GM18519 (cell line): ENCODE results near the gene FASTKD2.
"Not testable (repeated sequence)": the region's sequence is repeated elsewhere in the genome, so short reads cannot be mapped to it uniquely, and the experiment has no call there.

ENCODE experiments used
- ATAC-seq: cut with Tn5 transposase; IDR thresholded peaks from one replicate; pipeline ENCODE4 v1.9.1; 2021; ENCODE audit warnings: mild to moderate bottlenecking, moderate library complexity; ENCODE audit not compliant: unreplicated experiment, low FRiP score

FASTKD2 gene

DNA sequence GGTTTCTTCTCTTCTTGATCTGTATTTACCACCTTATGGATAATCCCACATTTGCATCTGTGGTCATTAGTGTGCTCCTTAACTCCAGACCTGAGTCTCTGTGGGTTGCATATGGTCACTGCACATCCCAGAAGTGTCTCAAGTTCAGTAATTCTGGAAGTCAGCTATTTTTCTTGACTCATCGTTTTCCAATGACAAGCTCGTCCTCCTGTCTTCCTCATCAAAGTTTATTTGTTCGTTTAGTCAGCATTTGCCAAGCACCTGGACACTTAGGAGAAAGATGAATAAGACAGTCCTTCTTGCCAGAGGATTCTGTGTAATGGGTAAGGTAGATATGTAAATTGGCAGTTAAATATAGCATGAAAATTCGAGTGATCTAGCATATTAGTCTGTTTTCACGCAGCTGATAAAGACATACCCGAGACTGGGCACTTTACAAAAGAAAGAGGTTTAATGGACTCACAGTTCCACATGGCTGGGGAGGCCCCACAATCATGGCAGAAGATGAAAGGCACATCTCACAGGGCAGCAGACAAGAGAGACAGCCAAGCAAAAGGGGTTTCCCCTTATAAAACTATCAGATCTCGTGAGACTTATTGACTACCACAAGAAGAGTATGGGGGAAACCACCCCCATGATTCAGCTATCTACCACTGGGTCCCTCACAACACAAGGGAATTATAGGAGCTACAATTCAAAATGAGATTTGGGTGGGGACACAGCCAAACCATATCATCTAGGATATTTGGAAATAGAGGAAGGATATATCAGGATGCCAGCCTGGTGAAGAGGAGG is 19.4 kb downstream of the FASTKD2 start:
- ATAC-seq: no peak

DNA sequence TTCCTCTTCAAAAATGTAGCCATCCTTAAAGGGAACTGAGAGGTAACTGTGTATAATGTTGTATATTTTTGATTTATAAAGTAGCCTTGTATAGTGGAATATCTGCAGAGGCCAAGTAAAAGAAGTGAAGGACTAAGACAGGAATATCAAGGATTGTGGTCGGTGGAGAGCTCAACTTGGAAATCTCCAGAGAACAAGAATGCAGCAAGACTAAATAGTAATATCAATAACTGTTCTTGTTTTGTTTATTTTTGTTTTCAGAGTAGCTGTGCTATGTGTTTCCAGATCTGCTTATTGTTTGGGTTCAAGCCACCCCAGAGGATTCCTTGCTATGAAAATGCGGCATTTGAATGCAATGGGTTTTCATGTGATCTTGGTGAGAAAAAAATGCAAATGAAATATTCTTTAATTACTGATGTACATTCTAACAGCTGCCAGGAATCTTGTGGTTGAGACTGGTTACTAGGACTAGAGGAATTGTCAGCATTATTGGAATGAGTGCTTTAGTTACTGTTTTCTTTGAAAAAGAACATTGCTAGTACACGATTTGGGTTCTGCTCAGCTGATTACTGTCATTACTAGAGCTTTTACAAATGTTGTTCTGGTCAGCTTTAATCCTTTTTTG is 25.0 kb downstream of the FASTKD2 start:
- no peak for ATAC-seq

DNA sequence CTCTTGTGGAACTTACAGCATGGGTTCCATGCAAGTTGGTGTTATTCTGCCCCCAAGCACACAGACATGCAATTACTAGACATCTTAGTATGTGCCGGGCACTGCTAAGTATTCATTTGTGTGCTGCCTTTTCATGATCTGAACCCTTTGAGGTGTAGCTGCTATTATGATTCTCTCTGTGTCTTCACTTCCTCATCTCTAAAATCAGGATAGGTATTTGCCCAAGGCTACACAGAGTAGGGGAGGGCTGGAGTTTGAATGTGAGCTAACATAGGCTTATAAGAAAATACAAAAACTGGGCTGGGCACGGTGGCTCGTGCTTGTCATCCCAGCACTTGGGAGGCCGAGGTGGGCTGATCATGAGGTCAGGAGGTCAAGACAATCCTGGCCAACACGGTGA is 27.2 kb downstream of the FASTKD2 start:
- no peak for ATAC-seq

DNA sequence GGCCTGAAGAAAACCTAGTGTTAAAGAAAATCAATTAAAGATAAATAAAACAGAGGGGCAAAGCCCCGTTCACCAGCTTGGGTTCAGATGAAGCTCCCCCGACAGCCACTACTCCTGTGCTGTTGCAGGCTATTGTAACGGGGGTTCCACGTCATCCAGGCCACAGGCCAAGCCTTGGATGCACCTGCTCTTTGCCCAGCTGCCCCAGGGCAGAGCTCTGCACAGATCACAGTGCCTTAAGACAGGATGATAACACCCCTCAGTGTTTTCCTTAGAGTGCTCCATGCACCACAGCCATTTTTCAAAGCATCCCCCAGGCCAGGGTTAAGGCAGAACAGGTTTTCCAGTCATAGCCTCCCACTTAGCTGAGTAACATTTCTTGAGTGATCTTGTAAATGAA is 32.0 kb downstream of the FASTKD2 start:
- ATAC-seq: no peak

DNA sequence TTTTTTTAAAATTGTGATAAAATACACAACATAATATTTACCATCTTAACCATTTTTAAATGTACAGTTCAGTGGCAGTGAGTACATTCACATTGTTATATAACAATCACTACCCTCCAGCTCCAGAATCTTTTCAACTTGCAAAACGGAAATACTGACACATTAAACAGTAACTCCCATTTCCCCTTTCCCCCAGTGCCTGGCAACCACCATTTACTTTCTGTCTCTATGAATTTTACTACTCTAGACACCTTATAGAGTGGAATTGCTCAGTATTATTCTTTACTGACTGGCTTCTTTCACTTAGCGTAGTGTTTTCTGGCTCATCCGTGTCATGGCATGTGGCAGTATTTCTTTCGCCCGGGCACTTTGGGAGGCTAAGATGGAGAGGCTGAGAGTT is 32.6 kb downstream of the FASTKD2 start:
- ATAC-seq: no peak

DNA sequence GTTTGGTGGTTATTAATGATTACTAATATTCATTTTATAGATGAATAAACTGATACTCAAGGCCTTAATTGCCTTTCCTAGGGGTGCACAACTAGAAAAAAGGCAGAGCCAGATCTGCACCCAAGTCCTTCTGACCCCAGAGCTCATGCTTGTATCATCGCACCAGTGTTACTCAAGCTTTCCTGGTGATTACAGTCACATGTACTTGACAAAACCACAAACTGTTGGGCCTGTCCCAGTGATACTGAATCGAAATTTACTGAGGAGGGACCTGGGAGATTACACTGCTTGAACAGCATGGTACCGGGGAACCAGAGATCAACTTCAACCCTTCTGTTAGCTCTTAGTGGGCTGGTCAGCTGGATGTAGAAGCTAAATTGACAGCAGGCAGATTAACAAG is 33.7 kb downstream of the FASTKD2 start:
- ATAC-seq: no peak

DNA sequence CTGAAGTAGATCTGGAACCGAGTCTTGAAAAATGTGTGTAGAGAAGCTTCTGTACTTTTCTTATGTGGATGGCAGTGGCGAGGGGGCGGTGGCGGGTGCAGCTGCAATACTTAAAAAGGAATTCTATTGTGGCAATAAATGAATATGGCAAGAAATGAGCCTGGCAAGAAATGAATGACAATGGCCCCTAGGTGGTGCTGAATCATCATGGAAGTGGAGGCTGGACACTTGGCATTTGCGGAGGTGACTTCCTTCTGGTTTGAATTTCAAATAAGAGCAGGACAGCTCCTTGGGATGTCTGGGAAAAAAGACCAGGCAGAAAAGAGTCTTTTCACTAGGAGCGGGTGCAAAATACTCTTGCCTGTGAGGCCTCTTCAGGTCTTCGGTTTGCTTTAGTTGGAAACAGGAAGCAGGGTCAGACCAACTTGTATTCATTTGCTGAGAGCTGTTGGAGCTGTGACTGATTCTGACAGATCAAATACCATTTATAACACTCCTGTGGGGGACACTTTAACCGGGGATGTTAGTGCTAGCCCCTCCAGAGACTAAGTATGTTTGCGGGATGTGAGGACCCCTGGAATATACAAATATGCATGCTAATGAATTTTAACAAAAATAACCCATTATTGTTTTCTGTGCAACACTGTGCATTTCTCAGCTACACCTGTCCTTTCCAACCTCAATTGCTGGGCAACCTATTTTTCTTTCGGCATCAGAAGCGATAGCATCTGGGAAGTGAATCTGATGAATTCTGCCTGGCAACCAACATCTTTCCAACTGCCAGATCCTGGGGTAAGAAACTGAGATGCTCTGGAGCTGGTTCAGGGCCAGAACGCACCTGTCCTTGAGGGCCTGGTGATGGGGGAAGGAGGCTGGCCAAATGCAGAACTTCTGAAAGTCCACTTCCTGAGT is 35.4 kb downstream of the FASTKD2 start:
- ATAC-seq: no peak

DNA sequence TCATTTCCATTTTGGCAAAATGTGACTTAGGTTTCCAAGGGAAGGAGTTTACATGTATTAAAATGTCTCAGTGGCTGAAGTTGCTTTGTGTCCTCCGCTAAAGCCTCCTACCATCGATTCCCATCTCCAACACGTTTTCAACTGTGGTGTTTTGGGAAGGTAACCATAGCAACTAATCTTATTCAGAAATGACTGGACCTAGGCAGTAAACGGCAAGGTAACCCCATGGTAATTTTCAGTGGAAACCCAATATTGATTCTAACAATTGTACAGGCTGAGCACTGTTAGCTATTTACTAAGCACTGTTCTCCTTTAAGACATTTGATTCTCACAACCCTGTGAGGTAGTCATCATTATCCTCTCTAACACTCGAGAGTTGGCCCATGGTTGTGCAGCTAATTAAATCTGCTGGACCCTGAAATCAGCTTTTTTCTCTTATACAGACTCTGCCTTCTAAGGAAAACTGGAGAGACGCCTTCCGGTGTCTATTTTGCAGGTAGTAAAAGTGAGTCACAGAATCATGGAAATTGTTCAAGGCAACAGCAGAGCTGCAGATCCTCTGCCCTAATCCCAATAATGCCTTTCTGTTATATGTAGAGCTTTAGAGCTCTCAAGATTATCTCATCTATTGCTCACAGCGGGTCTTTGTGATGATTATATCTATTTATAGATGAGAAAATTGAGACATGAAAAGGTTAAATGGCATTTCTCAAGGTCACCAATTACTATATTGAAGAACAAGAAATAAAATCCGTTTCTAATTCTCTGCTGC is 36.2 kb downstream of the FASTKD2 start:
- ATAC-seq: no peak

DNA sequence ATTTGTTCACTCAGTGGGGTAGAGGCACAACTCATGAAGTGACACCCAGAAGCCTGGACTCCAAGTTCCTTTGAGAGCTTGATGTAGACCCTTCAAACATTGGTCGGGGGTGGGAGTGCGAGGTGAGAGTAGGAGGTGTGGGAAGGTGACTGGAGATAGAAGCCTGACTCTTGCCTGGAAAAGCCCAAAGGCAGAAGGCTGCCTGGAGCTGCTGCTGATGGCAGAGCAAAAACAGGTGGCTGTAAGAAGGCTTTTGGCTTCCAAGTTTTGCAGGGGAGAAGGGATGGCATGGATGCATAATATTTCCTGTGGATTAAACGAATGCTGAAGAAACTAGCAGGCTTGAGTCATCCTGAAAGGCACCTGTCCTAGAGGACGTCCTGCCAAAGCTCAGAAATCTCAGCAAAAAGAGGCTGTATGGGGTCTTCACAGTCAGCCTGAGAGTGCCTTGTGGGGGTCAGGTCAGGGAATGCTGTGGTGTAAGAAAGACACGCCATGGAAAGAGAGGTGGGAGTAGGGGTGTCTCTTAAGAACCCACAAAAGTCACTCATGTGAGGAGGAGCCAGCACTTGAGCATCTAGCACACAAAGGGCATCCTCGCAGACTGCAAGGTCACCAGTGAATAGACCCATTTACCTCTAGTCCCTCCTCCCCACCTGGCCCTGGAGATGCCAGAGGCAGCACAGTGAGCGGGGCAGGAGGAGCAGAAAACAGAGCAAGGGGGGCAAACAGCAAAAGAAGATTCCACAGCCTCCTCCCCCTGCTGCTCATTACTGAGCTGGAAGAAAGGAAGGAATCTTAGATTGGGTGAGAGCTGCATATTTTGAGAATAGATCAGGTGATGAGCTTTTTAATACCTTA is 37.5 kb downstream of the FASTKD2 start:
- ATAC-seq: no peak

DNA sequence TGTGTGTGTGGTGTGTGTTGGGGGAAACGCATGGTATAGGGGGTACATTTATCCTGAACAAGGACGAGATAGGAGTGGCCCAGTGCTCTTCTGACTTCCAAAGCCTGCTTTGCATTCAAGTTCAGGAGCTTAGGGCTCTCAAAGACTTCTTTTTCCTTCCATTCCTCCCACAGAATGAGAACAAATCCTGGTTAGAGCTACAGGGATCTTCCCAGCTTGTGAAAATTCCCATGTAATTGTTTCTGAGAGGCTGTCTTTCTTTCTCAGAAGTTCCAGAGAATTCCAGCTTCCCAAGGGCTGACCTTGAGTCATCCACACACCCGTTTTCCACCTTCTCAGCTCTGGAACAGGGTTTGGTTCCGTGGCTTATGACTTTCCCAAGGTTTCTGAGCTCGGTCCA is 38.9 kb downstream of the FASTKD2 start:
- no peak for ATAC-seq

DNA sequence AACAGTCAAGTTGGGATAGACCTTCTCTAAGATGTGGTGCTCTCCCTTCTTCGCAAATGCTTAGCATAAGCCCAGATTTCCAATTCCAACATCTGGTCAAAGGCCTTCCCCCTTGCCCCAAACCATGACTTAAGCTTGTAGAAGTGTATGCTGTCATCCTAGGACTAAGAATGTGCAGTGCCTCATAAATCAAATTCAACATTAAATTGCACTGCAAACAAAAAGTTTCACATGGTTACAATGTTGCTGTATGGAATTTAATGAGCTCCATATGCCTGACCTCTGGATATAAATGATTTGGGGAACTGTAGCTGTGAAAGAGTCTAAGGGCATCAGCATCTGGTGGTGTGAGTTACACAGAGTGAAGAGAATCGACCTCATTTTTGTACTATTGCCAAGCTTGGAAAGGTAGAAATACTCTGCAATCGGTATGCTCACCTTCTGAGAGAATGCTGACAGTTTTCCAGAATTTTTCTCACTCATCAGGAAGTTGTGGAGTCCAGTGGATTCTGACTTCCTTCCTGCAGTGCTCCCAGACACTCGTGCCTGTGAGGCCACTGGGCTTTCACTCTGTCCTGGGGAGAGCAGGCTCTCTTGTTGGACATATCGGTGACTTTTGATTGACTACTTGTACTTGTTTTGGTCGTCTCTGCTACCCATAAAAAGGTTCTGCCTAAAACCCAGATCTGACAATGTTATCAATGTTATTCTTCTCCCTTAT is 40.6 kb downstream of the FASTKD2 start:
- ATAC-seq: no peak

DNA sequence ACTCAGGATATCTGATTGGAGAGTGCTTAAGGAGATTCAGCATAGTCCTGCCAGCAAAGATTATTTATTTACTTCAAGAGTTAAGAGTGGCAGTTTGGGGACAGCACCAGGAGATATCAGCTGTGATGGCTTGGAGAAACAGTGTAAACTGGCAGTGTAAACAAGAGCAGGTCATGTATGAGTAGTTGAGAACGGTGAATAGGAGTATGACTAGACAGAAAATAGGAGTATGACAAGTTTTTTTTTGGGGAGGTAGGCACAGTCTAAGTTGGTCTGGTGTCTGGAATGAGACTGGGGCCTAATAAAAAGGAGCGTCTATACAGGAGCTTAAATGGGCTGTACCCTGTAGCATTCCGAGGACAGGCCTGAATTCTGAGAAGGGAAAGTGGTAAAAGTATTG is 42.2 kb downstream of the FASTKD2 start:
- not testable (repeated sequence) for ATAC-seq

DNA sequence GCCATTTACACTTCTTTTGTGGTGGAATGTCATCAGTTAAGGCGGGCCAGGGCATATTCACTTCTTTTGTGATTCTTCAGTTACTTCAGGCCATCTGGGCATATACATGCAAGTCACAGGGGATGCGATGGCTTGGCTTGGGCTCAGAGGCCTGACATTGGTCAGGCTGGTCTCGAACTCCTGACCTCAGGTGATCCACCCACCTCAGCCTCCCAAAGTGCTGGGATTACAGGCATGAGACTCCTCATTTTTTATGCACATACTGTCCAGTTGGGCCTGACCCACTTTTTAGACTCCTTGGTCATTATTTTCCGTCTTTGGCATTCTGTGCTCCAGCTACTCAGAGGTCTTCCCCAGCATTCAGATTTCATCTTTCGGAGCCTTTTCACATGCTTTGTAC is 47.1 kb downstream of the FASTKD2 start:
- not testable (repeated sequence) for ATAC-seq

DNA sequence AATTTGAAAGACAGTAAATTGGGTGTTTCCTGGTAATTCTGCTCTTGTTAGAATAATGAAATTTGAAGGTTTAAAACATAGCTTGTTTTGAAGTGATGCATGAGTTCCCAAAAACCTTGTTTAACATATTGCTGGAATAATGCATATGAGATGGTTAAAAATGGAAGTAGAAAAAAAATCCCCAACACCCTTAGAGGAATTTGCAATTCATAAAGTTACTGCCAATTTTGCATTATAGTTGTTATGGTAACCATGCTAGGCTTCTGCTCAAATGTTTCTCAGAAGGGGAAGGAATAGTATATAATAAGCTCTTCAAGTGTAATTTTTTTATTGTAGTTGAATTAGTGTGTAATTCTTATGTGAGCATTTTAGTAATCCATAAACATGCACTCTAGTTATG is 49.1 kb downstream of the FASTKD2 start:
- no peak for ATAC-seq

DNA sequence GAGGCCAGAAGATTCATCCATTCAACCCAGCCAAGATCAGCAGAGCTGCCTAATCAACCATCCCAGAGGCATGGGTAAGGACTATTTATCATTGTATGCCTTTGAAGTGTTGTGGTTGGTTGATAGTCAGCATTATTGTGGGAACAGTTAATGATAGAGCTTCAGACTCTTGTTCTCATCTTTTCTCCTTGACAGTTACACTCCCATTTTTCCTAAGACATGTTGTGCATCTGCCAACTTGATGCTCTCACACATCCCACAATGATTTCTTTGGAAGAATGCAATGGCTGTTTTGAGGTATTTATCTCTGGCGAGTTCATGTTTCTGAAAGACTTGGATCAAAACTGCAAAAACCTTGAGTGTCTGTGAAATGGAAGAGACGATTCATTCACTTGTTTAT is 55.4 kb downstream of the FASTKD2 start:
- no peak for ATAC-seq

DNA sequence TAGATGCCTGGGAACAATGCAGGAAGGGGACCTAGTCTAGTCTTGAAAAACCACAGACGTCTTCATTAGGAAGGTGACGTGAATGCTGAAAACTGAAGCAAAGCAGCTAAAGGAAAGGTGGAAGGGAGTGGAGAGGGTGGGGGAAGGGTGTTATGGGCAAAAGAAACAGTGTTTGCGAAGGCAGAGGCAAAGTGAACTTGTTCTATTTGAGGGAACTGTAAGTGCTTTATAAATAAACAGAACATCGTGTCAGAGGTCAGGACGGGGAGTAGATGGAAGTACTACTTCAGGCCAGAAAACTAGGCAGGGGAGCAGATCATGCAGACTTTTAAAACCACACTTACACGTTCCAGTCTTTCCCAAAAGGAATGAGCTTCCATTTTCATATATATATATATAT is 57.8 kb downstream of the FASTKD2 start:
- ATAC-seq: no peak

DNA sequence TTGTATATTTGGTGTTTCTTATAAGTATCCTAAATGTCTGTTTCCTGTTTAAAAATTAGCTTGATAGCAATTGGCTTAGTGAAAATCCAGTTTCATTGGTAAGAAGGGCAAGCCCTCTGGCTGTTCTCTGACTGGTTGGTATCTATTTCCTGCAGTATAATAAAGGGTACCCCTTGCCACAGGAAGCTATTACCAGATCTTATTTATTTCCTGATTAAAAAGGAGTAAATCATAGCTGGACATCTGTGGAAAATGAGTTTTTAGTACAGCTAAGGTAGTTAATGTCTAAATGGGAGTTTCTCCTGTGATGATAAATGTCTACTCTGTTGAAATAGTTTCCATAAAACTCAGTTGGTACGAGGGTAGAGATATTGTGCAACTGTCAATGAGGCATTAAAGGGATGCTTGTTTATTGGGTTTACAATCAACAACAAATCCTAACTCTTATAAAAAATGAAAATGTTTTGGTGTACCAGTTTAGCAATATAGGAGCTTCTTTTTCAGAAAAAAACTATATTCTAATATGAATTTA is 58.7 kb downstream of the FASTKD2 start:
- no peak for ATAC-seq

DNA sequence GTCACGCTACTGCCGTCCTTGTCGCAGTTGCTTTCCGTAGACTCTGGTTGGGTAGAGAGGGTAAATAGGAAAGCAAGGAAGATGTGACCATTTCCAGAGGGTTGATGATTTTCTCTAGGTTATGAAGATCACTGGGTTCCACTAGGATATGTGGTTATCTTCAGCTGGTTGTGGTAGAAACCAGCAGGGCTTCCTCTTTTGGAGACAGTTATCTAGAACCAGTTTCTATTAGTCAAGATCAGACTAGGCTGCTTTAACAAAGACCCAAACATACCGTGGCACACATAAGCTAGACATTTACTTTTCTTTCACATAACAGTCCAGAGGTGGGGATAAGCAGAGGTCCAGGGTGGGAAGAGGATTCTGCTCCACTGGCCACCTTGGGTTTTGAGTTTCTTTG is 59.6 kb downstream of the FASTKD2 start:
- ATAC-seq: no peak
